ENCODE data around the gene FLVCR2.
"Not testable (repeated sequence)": the region's sequence is repeated elsewhere in the genome, so short reads cannot be mapped to it uniquely, and the experiment has no call there.

Gene FLVCR2

DNA sequence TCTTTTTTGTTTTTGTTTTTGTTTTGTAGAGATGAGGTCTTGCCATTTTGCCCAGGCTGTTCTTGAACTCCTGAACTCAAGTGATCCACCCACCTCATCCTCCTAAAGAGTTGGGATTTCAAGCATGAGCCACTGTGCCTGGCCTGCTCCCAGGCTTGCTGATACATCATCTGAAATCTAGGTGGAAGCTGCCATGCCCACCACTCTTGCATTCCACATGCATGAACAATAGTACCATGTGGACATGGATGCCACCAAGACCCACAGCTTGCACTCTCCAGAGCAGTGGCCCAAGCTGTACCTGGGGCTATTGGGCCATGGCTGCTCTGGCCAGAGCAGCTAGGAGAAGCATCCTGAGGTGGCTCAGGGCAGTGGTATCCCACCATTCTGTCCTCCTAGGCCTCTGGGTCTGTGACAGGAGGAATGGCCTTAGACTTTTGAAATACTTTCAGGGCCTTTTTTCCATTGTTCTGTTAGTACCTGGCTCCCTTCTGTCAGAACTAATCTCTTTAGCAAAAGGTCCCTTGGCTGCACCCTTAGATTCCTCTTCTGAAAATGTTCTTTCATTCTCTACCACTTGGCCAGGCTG is 13.7 kb downstream of the FLVCR2 start:
- no peak for DNase-seq (ENCODE audit: low read depth in 2 of 2)

DNA sequence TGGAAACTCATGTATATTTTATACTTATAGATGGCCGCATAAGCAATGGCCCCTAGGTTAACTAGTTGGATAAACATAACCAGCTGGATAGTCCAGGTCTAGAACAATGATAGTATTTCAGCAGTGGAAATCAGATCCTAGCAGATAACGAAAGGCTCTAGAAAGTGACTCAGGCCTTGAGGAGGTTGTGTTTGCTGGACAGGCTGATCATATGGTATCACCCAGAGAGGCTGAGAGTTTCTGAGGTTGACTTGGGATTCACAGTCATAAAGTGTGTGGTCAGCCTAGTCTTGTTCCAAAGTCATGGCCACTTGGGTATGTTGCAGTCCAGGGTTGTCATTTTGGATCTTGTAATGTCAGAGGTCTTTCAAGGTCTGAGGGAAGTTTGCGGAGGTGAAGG is 16.8 kb downstream of the FLVCR2 start:
- DNase-seq (ENCODE audit: low read depth in 2 of 2): no peak

DNA sequence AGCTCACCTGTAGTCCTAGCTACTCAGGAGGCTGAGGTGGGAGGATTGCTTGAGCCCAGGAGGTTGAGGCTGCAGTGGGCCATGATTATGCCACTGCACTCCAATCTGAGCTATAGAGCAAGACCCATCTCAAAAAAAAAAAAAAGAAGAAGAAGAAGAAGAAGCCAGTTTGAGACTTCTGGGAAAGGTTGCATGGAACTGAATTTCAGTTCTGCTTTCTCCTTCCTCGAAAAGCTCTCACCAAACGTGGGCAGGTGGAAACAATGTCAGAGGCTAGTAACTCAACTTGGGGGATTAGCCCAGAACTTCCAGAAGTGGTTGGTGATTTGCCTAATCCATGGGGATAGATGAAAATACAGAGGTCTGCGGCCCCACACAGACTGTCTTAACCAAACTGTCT is 18.7 kb downstream of the FLVCR2 start:
- no peak for DNase-seq (ENCODE audit: low read depth in 2 of 2)

DNA sequence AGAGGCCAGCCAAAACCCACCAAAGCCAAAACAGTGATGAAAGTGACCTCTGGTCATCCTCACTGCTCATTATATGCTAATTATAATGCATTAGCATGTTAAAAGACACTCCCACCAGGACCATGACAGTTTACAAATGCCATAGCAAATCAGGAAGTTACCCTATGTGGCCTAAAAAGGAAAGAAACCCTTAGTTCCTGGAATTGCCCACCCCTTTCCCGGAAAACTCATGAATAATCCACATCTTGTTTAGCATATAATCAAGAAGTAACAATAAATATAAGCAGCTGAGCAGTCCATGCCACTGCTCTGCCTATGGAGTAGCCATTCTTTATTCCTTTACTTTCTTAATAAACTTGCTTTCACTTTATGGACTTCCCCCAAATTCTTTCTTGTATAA is 21.7 kb downstream of the FLVCR2 start:
- not testable (repeated sequence) for DNase-seq (ENCODE audit: low read depth in 2 of 2)

DNA sequence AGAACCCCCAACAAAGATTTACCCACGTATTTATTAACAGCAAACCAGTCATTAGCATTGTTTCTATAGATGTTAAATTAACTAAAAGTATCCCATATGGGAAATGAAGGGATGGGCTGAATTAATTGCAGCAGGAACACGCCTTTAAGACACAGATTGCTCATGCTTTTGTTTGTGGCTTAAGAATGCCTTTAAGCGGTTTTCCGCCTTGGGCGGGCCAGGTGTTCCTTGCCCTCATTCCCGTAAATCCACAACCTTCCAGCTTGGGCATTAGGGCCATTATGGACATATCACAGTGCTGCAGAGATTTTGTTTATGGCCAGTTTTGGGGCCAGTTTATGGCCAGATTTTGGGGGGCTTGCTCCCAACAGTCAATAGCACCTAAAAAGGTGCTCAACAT is 22.6 kb downstream of the FLVCR2 start:
- DNase-seq (ENCODE audit: low read depth in 2 of 2): not testable (repeated sequence)

DNA sequence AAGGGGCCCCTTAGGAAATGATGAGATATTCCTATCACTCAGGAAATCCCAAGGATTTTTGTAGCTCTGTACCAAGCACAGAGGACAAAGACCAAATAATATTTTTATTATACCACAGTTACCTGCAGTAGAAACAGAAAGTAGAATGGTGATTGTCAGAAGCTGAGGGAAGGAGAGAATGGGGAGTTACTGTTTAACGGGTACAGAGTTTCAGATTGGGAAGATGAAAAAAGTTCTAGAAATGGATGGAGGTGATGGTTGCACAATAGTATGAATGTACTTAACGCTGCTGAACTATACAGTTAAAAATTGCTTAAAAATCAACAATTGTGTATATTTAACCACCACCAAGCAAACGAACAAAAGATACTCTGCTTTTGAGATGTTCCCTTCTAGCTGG is 24.1 kb downstream of the FLVCR2 start:
- no peak for DNase-seq (ENCODE audit: low read depth in 2 of 2)

DNA sequence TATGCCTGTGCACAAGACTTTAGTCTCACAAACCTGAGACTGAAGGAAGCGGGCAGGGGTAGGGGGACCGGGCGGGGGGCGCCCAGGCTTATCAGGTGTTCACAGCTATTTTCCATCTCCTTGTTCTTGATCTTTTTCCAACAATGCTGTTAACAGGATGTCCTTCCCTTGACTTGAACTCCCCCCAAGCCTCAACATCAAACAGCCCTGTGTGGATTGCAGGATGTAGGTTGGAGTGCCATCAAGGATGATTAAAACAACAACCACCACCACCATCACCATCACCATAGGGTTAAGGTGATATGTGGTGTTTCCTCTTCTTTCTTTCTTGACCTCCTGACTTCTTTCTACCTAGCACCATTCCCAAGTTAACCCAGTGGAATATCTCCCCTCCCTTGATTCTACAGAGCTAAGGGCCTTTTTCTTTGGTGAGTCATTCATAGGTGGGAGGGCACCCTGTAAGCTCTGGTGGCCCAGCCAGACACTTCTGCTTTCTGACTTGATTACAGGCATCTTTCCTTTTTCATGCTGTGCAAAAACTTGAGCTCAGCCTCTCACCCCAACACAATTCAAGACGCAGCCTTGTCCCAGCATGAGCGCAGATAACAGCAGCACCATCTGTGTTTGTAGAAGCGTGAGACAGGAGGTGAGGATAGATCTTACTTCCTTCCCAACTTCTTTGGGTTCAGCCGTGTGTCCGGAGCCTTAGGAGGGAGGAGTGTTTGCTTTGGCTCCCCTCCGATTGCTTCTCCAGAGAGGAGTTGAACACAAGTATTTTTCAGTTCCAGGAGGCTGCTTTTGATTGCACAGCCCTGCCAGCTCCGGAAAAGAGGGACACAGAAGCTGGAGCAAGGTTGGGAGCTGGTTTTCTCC is 26.8 kb downstream of the FLVCR2 start:
- DNase-seq (ENCODE audit: low read depth in 2 of 2): no peak

DNA sequence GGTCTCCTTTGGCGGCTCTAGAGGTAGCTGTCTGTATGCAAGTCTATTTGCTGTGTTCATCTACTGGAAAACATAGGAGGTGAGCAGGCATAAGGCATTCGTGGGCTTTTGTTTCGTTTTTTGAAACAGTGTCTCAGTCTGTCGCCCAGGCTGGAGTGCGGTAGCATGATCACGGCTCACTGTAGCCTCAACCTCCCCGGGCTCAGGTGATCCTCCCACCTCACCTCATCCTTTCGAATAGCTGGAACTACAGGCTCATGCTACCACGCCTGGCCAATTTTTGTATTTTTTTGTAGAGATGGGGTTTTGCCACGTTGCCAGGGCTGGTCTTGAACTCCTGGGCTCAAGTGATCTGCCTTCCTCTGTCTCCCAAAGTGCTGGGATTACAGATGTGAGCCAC is 27.5 kb downstream of the FLVCR2 start:
- DNase-seq (ENCODE audit: low read depth in 2 of 2): no peak

DNA sequence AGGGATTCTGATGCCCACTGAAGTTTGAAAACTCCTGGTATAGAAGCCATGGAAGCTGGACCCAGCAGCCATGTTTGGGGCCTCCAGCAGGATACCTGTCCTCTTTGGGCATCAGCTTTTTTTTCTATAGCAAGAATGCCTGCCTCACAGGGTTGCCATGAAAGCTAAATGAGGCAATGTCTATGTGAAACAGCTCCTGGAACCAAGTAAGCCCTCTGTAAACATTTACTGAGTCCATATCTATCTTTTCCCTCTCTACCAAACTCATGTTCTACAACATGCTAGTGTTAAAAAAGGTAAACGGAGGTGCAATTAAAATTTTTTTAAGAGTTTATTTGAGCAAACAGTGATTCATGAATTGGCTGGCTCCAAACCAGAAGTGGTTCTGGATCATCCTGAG is 28.6 kb downstream of the FLVCR2 start:
- DNase-seq (ENCODE audit: low read depth in 2 of 2): no peak

DNA sequence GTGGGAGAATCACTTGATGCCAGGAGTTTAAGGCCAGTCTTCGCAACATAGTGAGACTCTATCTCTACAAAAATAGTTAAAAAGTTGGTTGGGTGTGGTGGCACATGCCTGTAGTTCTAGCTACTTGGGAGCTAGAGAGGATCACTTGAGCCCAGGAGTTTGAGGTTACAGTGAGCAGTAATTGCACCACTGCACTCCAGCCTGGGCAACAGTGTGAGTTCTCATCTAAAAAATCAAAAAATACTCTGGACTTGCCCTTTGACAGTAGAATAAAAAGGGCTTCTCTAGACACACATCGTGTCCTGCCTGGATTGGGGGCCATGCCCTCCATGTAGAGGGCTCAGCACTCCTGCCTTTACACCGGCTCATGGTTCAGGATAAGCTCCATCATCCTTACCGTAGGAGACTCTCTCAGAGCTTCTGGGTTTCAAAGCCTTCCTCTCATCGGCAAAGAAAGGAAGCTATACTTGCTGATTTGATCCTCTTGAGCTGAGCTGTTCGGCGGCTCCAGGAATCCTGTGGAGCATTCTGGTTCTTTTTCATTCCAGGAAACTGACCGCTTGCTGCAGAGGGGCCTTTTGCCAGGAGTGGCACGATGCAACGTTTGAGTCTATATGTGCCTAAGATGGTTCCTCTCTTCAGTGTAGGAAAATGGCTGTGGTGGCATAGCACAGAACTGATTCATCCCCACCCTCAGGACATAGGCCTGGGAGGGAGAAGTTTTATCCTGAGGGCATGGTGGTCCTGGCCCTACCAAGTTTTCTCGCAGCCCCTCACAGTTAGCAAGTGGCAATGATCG is 29.6 kb downstream of the FLVCR2 start:
- DNase-seq (ENCODE audit: low read depth in 2 of 2): no peak

DNA sequence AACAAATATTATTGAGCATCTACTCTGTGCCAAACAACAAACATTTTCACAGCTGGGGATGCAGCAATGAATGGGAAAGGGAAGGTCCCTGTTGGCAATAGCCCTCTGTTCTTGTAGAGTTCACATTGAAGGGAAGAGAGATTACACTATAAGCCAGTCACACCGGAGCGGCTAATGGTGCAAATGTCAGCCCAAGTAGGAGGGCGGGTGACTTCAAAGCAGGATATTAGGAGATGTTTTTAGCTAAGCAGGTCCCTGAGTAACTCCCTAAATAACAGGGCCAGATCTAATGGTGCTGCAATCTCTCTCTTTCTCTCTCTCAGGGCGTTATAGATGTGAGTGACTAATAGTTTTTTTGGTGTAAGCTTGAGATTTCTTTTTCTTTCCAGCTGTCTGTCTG is 30.7 kb downstream of the FLVCR2 start:
- no peak for DNase-seq (ENCODE audit: low read depth in 2 of 2)

DNA sequence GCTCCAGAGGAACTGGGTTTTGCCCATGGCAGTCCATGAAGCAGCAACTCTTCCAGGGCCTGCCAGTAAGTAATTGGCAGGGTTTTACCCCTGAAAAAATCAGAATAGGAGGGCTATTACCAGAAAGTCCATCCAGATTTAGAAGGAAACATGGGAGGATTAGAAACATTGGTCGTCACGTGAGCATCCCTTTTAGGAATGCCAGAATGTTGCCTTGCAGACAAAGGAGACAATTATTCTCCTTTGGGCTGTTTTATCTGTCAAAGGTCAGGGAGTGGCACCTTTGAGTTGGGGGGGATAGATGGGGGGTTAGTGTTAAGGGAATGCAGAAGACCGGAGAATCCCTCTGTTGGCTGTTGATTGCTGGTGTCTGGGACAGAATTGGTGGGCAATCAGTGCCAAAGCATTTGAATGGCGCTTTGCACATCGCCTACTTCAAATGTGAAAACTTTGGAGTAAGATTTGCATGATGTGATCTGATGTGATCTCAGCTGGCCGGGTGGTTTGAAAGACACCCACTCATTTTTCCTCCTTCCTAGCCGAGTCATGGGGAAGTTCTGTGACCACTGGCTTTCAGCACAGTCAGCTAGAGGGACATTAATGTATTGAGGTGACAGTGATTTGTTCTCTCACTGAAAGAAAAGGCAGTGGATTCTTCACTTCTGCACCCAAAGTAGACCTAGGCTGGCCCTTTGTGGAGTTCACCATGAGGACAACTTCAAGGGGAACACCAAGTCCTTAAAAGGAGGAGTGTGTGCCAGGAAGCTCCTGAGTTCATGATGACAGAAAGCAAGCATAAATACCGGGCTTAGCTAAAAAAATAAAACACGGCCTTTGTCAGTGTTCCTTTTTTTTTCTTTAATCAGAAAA is 31.4 kb downstream of the FLVCR2 start:
- DNase-seq (ENCODE audit: low read depth in 2 of 2): no peak

DNA sequence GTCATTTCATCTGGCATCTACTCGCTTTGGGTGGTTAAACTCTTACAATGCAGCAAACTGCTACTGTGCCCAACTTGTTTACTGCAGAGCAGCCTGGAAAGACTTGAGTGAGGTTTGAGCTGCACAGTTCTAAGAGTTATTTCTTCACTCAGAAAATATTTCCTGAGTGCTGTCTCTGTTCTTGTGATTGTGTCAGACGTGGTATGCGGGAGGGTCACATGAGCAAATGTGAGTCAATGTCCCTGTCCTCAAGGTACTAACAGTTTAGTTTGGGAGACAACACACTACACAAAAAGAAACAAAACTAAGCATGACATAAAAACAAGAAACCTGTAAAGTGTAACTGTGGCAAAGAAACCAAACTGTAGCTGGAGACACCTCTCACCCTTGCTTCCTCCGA is 32.4 kb downstream of the FLVCR2 start:
- no peak for DNase-seq (ENCODE audit: low read depth in 2 of 2)

DNA sequence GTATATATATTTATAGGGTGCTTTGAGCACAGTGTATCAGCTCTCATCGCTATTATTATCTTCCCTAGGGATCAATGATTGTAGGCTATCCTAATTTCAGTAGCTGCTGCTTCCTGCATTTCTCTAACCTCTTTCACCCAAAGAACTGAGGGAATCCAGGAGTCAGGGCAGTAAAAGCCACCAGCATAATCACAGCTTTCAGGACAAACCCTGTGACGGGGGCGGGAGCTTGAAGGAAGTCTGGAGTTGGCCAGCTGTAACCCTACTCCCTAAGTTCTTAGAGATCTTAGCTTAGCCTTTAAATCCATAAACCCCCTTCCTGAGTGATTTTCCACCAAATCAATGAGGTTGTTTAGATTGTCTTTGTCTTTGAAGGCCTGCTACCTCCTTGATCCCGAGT is 33.7 kb downstream of the FLVCR2 start:
- no peak for DNase-seq (ENCODE audit: low read depth in 2 of 2)

DNA sequence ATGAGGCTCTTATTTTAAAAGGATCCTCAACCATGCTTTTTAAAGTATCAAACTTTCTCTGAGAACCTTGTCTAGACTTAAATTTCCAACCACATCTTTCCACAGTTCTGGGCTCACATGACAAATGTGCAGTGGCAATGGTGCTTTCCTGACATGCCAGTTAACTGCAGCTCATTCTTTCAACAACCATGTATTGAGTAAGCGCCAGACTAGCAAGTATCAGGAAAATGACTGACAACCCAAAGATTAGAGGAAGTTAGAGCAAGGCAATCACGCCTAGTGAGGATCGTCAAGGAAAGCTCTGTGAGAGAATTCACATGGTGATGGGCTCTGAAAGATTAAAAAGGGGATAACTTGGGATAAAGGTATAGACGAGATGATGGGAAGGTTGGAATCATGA is 35.8 kb downstream of the FLVCR2 start:
- DNase-seq (ENCODE audit: low read depth in 2 of 2): no peak

DNA sequence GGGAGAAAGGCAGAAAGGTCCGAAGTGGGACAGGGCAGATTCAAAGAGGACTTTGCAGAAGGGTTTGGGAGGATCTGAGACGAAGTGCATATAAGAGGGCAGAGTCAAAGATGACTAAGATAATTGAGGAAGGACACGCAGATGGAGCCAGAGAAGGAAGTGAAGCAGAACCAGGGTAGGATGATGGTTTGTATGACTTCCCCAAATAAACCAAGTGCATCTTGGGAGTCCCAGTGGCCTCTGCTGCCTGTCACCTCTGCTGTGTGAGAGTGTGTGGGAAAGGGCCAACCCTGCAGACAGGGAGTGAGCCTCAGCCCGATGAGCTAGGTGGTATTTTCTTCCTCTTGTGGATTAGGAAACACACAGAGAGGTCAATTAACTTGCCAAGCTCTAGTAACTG is 36.8 kb downstream of the FLVCR2 start:
- DNase-seq (ENCODE audit: low read depth in 2 of 2): no peak

DNA sequence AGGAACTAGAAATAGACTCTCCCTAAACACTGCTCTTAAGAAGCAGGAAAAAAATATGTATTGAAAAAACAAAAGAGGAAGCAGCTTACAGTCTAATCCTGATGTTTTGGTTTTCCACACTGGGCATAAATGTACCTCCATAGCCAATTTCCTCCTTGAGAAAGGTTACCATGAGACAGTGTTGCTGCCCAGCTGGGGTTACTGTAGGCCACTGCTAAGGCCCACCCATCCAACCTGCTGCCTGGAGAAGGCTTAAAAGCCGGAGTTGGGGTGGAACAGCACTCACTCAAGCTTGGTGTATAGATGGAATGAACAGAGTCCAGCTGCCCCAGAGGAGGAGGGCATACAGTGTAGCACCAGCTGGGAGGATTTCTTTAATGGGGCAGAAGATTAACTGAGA is 41.1 kb downstream of the FLVCR2 start:
- DNase-seq (ENCODE audit: low read depth in 2 of 2): no peak

DNA sequence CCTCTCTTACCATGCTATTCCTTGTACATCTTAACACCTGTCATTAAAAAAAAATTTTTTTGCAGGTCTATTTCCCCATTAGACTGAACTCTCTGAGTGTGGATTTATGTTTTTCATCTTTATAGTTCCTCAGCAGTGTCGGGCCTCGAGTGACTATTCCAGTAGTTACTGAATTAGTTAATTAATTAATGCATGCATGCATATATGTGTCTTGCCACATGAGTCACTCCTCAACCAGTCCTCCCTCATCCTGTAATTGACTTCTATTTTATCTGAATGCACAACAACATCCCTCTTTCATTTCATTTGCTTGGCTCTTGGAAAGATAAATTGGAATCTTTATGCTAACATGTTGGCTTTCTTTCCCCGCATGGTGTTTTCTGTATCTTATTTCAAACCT is 46.6 kb downstream of the FLVCR2 start:
- DNase-seq (ENCODE audit: low read depth in 2 of 2): no peak

DNA sequence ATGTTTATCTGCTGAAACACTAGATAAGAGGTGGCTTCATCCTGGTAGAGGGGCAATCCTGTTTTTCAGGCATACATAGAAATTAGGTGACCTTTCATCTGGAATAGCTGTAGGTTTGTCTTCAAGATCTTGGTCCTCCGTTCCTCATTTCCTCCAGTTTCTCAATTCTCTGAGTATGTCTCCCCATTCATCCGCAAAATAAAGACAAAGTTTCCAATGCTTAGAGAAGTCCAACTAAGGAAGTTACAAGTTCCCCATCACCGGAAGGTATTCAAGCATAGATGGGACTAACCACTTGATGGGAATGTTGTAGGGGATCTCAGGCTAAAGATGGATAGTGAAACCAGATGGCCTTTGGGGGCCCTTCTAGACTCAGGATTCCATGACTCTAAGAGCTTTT is 48.0 kb downstream of the FLVCR2 start:
- no peak for DNase-seq (ENCODE audit: low read depth in 2 of 2)

DNA sequence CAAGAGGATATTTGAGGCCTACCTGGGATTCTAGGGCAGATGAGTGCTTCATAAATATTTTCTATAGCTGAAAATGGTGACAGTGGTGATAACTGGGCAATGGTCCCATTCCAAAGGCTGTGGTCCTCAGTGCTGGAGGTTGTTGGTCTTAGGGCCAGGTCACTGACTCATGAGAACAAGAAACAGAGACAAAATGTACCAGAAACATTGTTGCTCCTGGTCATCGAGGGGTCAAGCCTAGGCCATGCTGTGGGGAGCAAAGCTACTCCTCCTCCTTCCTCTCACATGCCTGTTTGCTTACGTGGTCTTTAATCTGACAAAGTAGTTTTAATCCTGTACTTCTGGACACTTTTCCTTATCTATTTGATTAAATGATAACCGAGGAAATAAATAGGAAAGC is 48.4 kb downstream of the FLVCR2 start:
- DNase-seq (ENCODE audit: low read depth in 2 of 2): no peak

DNA sequence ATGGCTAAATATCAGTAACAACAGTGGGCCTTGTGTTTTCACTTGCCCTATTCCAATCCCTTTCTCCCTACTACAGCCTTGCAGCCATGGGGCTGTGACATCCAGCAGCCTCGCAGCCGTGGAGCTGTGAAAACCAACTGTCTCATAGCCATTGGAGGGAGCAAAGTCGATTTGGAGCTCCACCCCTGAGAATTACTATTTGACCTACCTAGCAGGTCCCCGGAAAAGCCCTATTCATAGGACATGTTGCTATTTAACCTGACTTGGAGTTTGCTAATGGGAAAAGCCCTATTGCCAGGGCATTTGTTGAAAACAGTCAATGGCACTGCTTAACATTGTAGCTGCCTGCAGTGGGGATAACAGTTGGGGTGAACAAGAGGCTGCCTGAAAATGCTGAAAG is 49.0 kb downstream of the FLVCR2 start:
- DNase-seq (ENCODE audit: low read depth in 2 of 2): no peak

DNA sequence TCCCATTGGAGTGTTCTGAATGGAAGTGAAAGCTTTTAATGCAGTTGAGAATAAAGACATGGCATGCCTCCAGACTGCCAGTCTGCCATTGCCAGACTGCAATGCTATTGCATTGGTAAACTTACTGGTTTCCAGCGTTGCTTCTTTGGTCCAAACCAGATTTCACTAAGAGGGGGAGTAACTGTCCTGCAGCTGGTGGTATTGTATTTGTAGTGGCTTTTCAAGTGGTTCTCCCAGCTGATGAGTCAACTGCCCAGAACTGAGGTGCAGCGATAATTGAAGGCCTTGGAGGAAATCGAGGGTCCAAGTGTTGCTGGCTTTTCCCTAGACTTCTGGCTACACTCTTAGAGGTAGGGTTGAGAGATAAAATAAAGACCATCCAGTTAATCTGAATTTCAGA is 50.4 kb downstream of the FLVCR2 start:
- DNase-seq (ENCODE audit: low read depth in 2 of 2): no peak
